HG02885 (cell line): ENCODE measurements around the gene SRCAP.

Source experiments
- ATAC-seq: cut with Tn5 transposase; IDR thresholded peaks from one replicate; pipeline ENCODE4 v1.9.1; 2021; ENCODE audit warnings: mild to moderate bottlenecking; ENCODE audit not compliant: unreplicated experiment, poor library complexity

Gene SRCAP

DNA sequence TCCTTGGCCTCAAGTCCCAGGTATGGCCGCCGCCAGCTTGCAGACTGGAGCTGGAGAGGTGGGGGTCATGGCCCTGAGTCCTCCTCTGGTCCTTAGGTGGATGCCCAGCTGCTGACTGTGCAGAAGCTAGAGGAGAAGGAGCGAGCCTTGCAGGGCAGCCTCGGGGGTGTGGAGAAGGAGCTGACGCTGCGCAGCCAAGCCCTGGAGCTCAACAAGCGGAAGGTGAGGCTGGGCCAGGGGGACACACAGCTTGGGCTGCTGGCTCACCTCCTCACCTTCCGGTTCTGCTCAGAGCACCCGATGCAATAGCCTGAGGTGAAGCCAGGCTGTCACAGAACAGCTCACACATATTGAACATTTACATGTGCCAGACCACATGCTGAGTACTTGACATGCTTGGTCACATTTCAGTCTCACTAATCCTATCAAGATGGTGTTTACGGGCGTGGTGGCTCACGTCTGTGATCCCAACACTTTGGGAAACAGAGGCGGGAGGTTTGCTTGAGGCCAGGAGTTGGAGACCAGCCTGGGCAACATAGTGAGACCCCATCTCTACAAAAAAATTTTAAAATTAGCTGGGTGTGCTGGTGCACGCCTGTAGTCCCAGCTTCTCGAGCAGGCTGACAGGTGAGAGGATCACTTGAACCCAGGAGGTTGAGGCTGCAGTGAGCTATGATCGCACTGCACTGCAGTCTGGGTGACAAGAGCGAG is 70.6 kb downstream of the SRCAP start:
- no peak for ATAC-seq

DNA sequence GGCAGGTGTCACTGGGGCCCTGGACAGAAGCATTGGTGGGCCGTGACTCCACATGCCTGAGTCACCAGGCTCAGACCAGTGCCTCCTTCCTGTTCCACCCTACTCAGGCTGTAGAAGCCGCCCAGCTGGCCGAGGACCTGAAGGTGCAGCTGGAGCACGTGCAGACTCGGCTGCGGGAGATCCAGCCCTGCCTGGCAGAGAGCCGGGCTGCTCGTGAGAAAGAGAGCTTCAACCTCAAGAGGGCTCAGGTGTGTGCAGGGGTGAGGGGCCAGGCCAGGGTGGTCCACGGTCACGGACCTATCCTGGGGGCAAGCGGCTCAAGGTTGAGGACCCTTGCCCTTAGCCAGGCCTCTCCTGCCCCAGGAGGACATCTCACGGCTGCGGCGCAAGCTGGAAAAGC is 72.8 kb downstream of the SRCAP start:
- ATAC-seq: no peak

DNA sequence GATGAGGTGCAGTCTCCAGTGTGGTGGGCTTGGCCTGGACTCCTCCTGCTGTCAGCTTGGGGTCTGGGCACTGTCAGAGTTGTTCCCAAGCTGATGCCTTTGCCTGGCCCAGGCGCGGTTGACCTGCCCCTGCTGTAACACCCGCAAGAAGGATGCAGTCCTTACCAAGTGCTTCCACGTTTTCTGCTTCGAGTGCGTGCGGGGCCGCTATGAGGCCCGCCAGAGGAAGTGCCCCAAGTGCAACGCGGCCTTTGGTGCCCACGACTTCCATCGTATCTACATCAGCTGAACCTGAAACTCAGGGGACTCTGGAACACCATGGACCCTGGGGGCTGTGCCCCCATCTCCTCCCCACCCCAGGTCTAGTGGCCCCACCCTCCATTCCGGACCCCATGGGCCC is 74.9 kb downstream of the SRCAP start:
- ATAC-seq: no peak

DNA sequence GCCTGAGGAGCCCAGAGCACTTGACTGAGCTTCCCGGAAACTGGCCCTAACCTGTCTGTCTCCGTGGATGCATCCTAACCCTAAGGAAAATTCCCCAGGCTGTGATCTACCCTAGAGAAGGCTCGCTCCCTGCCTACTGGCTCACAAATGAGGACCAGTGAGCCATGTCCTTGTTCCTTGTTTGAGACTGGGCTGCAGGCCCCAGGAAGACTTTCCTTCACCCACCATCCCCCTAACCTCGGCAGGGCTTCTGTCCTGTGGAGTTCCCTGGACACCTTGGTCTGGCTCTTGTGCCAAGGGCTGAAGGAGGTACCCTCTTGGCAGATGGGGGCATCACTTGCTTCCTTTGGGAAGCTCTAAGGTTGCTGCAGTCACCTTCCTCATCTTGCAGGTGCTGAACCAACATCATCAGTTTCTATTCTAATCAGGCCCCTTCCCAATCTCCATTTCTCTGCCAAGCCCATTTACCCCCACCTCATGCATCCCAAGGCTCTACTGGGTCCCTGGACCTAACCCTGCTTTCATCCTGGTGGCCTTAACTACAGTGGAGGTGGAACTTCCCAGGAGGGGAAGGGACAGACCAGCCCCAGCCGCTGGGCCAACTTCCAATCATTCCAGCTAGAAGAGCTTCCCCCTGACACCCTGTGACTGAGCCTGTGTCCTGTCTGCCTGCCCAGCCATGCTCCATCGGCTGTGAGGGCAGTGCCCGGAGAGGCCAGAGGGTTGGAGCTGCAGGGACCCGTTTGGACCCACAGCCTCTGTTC is 75.6 kb downstream of the SRCAP start:
- ATAC-seq: peak; percentile 5

DNA sequence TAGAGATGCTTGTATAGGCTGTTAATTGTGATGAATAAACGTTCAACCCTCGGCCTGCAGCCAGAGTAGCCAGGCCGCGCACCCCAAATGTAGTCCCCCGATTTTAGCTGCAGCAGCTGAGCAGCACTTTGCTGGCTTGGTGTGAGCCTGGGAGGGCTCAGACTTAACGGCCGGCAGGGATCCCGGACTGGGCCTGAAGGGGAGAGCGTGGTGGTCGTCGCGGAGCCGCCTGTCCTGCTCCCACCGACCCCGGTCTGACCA is 76.1 kb downstream of the SRCAP start:
- no peak for ATAC-seq

DNA sequence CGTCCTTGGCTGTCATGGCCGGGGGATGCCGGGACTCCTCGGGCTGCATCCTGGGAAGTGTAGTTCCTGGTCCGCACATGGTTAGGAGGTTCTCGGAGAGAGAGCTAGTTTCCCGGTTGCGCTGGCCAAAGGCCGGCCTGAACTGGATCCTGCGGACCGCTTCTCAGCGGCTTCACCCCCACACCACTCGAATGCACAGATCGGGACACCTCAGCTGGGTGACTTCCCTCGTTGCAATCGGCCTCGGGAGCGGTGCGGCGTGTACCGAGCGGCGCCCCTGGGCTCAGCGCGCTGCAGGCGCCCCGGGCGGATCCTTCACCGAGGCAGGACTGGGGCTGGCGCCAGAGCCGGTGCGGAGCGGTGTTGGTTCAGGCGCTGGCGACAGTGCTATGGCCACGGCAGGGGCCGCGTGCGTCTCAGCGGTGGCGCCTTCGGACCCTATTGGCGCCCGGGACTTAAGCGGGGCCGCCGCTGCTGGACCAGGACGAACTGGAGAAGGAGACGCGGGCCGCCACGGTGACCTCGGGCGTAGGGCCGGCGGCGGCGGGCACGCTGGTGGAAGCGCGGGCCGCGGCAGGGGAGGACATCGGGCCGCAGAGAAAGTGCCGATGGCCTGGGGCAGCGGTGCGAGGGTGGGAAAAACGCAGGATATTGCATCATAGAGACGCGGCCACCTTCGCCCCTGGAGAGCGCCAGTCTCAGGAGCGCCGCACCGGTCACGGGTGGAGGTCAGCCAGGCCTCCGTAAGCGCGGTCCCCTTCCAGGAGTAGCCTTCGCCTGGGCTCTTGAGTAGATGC is 76.6 kb downstream of the SRCAP start:
- peak; percentile 70 for ATAC-seq

DNA sequence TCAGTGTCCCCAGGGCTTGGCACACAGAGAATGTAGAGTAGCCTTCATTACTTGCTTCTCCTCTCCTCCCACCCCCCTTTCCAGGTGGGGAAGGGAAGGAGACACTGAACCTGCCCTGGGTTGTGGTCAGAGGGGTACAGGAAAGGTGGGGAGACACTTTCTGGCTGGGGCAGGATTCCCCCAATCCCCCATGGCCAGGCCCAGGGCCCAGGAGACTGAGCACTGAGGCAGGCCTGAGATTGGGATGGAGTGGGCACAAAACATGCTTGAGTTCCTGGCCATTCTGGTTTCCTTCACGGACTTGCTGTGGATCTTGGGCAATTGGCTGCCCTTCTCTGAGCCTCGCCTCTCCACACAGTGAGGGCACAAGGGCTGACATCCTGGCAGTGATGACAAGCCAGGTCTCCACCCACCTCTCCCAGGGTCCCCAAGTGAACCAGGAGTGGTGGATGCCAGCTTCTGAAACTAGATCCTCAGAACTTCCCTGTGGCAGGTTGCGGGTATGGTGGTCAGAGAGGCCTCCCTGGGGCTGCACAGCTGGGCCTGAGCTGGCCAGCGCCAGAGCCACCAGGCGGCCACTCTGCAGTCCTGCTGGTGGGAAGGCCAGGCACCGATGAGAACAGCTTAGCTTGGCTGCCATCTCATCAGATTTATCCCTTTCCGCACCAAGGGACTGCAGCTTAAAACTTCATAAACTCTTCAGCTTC is 78.8 kb downstream of the SRCAP start:
- no peak for ATAC-seq

DNA sequence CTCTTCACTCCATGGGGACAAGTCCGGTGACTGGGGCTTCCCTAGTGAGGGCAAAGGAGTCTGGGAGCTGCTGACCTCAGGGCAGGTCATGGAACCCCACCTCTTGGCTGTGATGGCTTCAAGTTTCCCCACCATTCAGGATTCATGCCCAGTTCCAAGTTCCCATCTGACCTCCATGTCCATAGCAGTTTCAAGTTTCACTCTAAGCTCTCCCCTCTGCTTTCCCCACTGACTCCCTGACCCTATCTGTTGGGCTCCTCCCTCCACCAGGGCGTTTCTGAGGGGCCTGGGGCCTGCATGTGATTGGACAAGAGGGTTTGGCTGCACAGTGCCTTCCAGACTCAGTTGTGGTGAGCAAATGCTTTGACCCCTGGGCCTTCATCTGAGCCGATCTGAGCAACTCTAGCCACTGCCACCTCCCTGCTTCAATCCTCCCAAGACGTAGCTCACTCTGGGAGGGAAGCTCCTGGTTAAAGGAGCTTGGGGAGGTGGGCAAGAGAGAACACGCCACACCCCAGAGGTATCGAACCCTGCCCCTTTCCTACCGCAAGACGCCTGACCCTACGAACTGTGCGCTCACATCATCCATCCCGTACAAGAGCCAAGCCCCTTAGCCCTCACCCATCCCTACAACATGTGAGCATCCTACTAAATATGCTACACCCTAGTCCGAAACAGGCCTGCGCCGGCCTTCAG is 79.7 kb downstream of the SRCAP start:
- ATAC-seq: no peak

DNA sequence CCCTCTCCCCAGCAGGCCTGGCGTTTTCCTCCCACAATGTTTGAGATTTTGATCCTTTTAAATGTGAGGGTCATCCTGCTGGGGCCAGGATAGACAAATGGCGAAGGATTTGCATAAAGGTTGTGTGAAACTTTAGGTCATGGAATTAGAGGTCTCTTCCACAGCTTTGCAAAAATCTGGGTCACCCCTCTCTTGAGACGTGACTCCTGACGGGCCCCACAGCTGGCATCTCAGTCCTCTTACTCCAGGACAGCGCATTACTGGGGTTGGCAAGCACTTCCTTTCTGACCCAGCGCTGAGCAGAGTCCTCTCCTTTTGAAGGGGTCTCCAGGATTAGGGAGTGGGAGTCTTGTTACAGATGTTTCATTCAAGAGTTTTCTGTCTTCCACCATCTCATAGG is 80.6 kb downstream of the SRCAP start:
- no peak for ATAC-seq

DNA sequence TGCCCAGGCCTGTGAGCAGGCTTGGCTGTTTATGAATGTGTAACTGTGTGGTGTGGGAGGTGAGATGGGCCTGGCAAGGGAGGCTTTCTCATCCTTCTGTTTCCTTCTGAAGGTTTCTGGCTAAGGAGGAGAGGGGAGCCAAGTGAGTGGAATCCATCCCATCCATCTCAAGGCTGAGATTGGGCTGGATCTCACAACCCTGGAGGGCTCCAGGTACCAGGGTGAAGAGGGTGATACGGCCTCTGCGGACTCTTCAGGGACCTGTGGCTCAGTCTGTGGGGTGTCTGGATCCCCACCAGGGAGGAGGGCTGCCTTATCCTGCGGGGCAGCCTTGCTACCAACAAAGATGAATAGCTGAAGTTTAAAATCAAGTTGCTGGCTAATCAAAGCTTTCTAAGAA is 81.0 kb downstream of the SRCAP start:
- no peak for ATAC-seq

DNA sequence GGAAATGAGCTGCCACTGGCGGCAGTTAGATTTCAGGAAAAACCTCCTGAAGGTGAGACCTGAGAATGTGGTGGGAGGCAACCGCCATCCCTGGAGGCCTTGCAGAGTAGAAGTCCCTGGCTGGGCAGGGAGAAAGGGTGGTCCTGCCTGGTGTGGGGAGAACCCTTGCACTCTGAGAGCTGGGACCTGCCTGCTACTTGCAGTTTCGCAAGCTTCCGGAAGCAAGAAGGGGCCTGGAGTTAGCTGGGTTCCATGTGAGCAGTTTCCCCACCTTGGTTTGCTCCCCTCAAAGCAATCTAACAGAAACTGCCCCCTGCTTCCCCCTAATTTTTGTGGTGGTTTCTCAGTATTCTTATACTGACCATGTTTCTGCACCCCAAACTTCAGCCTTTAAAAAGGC is 81.6 kb downstream of the SRCAP start:
- ATAC-seq: no peak

DNA sequence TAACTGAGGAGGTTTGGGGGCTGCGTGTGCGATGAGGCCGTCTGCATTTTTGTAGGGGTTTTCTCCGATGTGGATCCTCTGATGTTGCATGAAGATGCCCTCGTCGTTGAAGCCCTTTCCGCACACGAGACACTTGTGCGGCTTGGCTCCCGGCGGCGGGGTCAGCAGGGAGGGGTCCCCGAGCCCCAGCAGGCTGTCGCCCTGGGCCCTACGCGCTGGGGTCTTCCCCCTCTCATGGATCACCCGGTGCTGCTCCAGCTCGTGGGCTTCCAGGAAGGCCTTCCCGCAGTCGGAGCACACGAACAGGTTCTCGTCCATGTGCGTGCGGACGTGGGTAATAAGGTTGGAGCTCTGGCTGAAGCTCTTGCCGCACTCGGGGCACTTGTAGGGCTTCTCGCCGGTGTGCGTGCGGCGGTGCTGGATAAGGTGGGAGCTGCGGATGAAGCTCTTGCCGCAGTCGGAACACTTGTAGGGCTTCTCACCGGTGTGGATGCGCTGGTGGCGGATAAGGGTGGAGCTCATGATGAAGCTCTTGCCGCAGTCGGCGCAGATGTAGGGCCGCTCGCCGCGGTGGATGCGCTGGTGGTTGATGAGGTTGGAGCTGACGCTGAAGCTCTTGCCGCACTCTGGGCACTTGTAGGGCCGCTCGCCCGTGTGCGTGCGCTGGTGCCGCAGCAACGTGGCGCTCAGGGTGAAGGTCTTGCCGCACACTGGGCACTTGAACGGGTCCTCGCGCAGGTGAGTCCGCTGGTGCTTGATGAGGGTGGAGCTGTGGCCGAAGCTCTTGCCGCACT is 83.7 kb downstream of the SRCAP start:
- no peak for ATAC-seq

DNA sequence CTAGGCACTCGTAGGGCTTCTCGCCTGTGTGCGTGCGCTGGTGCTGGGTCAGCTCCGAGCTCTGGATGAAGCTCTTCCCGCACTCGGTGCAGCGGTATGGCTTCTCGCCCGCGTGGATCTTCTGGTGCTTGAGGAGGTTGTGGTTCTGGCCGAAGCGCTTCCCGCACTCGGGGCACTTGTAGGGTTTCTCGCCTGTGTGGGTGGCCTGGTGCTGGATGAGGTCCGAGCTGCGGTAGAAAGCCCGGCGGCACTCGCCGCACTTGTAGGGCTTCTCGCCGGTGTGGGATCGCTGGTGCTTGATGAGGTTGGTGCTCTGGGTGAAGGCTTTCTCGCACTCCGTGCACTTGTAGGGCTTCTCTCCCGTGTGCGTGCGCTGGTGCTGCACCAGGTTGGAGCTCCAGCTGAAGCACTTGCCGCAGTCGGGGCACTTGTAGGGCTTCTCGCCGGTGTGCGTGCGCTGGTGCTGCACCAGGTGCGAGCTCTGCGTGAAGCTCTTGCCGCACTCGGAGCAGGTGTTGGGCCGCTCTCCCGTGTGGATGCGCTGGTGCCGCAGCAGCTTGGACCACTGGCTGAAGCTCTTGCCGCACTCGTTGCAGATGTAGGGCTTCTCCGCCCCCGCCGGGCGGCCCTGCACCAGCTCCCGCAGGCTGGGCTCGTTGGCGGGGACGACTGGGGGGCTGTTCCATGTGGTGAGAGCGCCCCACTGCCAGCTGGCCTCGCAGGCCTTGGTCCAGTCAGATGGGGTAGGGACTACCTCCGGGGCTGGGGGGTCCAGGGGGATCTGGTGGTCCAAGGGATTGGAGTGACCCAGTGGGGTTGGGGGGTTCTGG is 84.5 kb downstream of the SRCAP start:
- no peak for ATAC-seq

DNA sequence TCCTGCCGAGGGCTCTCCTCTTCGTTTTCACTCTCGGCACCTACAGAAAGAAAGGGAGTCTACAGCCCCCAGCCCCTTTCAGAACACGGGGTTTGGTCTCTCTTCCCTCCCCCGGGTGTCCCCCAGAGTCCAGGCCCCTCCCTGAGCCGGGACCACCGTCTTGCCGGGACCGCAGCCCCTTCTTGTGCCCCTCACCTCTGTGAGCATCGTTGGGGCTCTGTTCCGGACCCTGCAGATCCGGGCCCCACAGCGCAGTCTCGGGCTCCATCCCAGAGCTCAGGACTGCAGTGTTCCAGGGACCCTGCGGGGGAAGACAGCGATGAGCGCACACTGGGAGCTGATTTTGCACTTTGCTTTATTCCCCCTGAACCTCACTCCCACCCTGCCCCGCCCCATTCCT is 85.2 kb downstream of the SRCAP start:
- no peak for ATAC-seq

DNA sequence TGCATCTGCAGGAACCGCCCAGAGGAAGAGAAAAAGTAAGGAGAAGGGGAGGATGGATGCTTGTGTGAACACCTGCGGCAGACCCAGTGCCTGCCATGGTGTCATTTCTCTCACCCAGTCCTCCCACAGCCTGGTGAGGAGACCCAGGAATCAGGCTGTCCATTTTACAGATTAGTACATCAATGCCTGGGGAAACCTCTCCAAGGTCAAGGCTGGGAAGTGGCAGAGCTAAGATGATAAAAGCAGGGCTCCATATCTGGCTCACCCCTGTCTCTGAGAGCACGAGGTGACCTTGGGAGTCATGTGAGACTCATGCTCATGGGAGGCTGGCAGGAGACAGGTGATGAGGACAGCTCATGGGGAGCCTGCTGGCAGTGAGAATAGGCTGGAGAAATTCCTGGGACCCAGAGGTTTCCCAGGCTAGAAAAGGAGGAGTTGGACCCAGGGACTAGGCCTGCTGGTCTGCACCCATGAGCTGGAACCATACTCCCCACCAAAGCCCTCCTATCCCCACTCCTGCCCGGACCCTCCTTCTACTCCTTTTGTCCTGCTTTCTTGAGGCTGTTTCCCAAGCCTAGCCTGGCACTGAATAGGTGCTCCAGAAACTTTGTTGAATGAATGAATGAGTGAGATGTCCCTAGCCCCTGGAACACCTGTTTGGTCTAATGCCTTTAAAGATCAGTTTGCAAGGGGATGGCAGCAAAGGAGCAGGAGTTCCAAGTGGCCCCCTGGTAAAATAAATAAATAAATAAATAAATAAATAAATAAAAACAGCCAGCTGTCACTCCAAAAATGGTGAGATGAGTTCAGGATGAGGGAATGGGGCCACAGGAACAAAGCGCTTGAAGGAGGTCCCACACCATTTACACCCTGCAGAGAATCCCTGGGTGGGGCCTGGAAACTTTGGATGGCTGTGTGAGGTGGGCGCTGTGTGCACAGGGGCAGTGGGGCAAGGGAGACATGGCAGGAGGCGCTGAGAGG is 86.4 kb downstream of the SRCAP start:
- no peak for ATAC-seq

DNA sequence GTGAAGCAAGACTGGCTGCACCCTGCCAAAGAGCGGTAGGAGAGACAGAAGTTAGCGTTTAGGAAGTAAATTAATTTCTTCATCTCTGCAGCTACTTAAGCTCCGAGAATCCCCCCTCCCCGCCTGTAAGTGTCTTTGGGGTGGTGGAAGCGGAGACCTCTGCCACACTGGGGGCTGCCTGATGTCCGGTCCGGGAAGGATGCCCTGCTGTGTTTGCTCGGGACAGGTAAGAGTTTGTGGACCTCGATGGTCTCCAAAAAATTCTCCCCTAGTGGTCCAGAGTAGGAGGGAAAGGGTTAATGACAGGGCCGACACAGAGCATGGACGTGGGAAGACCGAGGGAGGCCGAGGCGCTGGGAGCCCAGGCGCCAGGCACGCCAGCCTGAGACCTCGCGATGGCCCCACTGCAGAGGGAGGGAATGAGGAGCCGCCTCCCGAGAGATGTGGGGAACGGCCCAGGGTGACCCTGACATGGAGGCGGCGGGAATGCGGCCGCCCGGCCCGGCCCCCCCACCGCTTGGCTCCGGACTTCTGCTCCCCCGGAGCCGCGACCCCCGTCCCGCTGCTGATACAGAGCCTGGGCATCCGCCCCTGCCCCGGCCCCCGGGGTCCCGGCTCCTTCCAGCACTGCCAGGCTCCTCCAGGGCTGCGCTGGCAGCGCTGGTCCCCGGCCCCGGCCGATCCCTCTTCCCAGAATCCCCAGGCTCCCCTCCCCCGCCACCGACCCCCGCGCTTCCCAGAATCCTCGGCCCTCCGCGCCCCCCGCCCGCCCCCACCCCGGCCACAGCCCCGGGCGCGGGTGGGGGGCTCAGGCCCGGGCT is 87.4 kb downstream of the SRCAP start:
- ATAC-seq: no peak
